WTC11 (cell line): ENCODE measurements around the gene THAP2. TPM values are rescaled to one million over a fixed set of nuclear protein-coding genes. Genes with fewer than 3 reads are reported as not detected.

ENCODE experiments used
- ATAC-seq: fragments of 200-7000 bp; cut with Tn5 transposase; 2 replicates; pipeline ENCODE4 v1.10.0; 2021; ENCODE audit warnings: mild to moderate bottlenecking, moderate library complexity
- CTCF ChIA-PET: fragments of 300-600 bp; sonication (Branson Sonifier 250); formaldehyde crosslinking; loops from one replicate; lab custom pipeline; 2021; ENCODE audit warnings: antibody characterized with exemption; lab: Charles Lee
- POLR2A ChIA-PET: fragments of 350-600 bp; sonication (Branson Sonifier 250); formaldehyde crosslinking; loops from one replicate; lab custom pipeline; 2021; ENCODE audit warnings: antibody characterized with exemption; lab: Charles Lee
- DNase-seq: peaks from one replicate; pipeline ENCODE4 v3.0.0; 2021; ENCODE audit warnings: low spot score
- H3K27ac Mint-ChIP-seq: 2 replicates; pipeline ENCODE4 v1.8.0; 2021; ENCODE audit warnings: mixed read lengths
- H3K27me3 Mint-ChIP-seq: 2 replicates; pipeline ENCODE4 v1.8.0; 2021; ENCODE audit warnings: low read depth, mild to moderate bottlenecking, moderate library complexity, mixed read lengths
- H3K36me3 Mint-ChIP-seq: 2 replicates; pipeline ENCODE4 v1.8.0; 2021; ENCODE audit warnings: mixed read lengths
- H3K4me1 Mint-ChIP-seq: 2 replicates; pipeline ENCODE4 v1.8.0; 2022; ENCODE audit warnings: mixed read lengths
- H3K4me3 Mint-ChIP-seq: 2 replicates; pipeline ENCODE4 v1.8.0; 2021; ENCODE audit warnings: mild to moderate bottlenecking, moderate library complexity, mixed read lengths
- H3K9me3 Mint-ChIP-seq: 2 replicates; pipeline ENCODE4 v1.8.0; 2021; ENCODE audit warnings: mixed read lengths
- CBFB ChIP-seq: sonication (generic); formaldehyde crosslinking; IDR thresholded peaks from 2 replicates; pipeline ENCODE4 v1.8.1; 2022; ENCODE audit warnings: mild to moderate bottlenecking, low read depth, missing genetic modification reagents
- CREM ChIP-seq: sonication (generic); formaldehyde crosslinking; IDR thresholded peaks from 2 replicates; pipeline ENCODE4 v1.8.1; 2022; ENCODE audit warnings: mild to moderate bottlenecking, missing genetic modification reagents, moderate library complexity
- EMX1 ChIP-seq: fragments of 250-450 bp; sonication (Bioruptor Pico); IDR thresholded peaks from 2 replicates; pipeline ENCODE4 v1.8.0; 2021; ENCODE audit warnings: mild to moderate bottlenecking
- FOXJ3 ChIP-seq: sonication (generic); formaldehyde crosslinking; IDR thresholded peaks from 2 replicates; pipeline ENCODE4 v1.9.0; 2021; ENCODE audit warnings: missing genetic modification reagents, mild to moderate bottlenecking, borderline replicate concordance
- FOXP1 ChIP-seq: sonication (generic); formaldehyde crosslinking; IDR thresholded peaks from 2 replicates; pipeline ENCODE4 v1.8.0; 2022; ENCODE audit warnings: missing genetic modification reagents, mild to moderate bottlenecking, moderate library complexity, borderline replicate concordance
- GTF2I ChIP-seq: fragments of 250-450 bp; sonication (Bioruptor Pico); conservative IDR thresholded peaks from 2 replicates; pipeline ENCODE4 v1.4.0; 2021; ENCODE audit warnings: mild to moderate bottlenecking
- NFATC4 ChIP-seq: fragments of 250-450 bp; sonication (Bioruptor Pico); IDR thresholded peaks from 2 replicates; pipeline ENCODE4 v1.9.0; 2021; ENCODE audit warnings: mild to moderate bottlenecking
- NR1H2 ChIP-seq: sonication (generic); formaldehyde crosslinking; IDR thresholded peaks from 2 replicates; pipeline ENCODE4 v1.9.0; 2021; ENCODE audit warnings: mild to moderate bottlenecking, moderate library complexity, missing genetic modification reagents
- OVOL2 ChIP-seq: fragments of 250-450 bp; sonication (Bioruptor Pico); IDR thresholded peaks from 2 replicates; pipeline ENCODE4 v1.9.0; 2021; ENCODE audit warnings: mild to moderate bottlenecking, borderline replicate concordance
- PRRX2 ChIP-seq: fragments of 250-450 bp; sonication (Bioruptor Pico); IDR thresholded peaks from 2 replicates; pipeline ENCODE4 v1.8.0; 2021; ENCODE audit warnings: mild to moderate bottlenecking
- RORB ChIP-seq: fragments of 250-450 bp; sonication (Bioruptor Pico); IDR thresholded peaks from 2 replicates; pipeline ENCODE4 v1.9.0; 2021; ENCODE audit warnings: mild to moderate bottlenecking
- SOX15 ChIP-seq: fragments of 250-450 bp; sonication (Bioruptor Pico); IDR thresholded peaks from 2 replicates; pipeline ENCODE4 v1.9.0; 2021; ENCODE audit warnings: mild to moderate bottlenecking
- TP53 ChIP-seq: sonication (generic); formaldehyde crosslinking; IDR thresholded peaks from 2 replicates; pipeline ENCODE4 v1.8.1; 2023; ENCODE audit warnings: mild to moderate bottlenecking, missing genetic modification reagents
- ZNF219 ChIP-seq: sonication (generic); formaldehyde crosslinking; IDR thresholded peaks from 2 replicates; pipeline ENCODE4 v1.8.0; 2023; ENCODE audit warnings: missing genetic modification reagents, mild to moderate bottlenecking, borderline replicate concordance
- ZNF396 ChIP-seq: fragments of 250-450 bp; sonication (Bioruptor Pico); IDR thresholded peaks from 2 replicates; pipeline ENCODE4 v1.8.0; 2021; ENCODE audit warnings: mild to moderate bottlenecking, moderate library complexity, borderline replicate concordance
- ZNF671 ChIP-seq: fragments of 250-450 bp; sonication (Bioruptor Pico); IDR thresholded peaks from 2 replicates; pipeline ENCODE4 v1.8.0; 2021; ENCODE audit warnings: mild to moderate bottlenecking
- total RNA-seq: library from RNA; stranded (reverse); gene quantifications from 3 replicates; pipeline ENCODE4 v1.2.3, GENCODE V29; 2021
- TF ChIP-seq, protein P1 (sequence below): fragments of 250-450 bp; sonication (Bioruptor Pico); conservative IDR thresholded peaks from 2 replicates; pipeline ENCODE4 v1.9.0; 2021; ENCODE audit warnings: mild to moderate bottlenecking
- TF ChIP-seq, protein P2 (sequence below): fragments of 200-600 bp; IDR thresholded peaks from 2 replicates; pipeline ENCODE4 v1.8.0; 2022; ENCODE audit warnings: antibody characterized with exemption
- TF ChIP-seq, protein P3 (sequence below): sonication (generic); formaldehyde crosslinking; IDR thresholded peaks from 2 replicates; pipeline ENCODE4 v1.8.1; 2022; ENCODE audit warnings: low read depth, missing genetic modification reagents, borderline replicate concordance
- TF ChIP-seq, protein P4 (sequence below): sonication (generic); formaldehyde crosslinking; IDR thresholded peaks from 2 replicates; pipeline ENCODE4 v1.8.1; 2022; ENCODE audit warnings: mild to moderate bottlenecking, missing genetic modification reagents, moderate library complexity, borderline replicate concordance
- TF ChIP-seq, protein P5 (sequence below): fragments of 250-450 bp; sonication (Bioruptor Pico); IDR thresholded peaks from 2 replicates; pipeline ENCODE4 v1.8.0; 2021; ENCODE audit warnings: mild to moderate bottlenecking
- TF ChIP-seq, protein P6 (sequence below): sonication (generic); formaldehyde crosslinking; IDR thresholded peaks from 2 replicates; pipeline ENCODE4 v1.8.0; 2022; ENCODE audit warnings: mild to moderate bottlenecking, missing genetic modification reagents

Gene THAP2
- total RNA-seq, 1 experiment from 2014 or later = 6.4 TPM

DNA sequence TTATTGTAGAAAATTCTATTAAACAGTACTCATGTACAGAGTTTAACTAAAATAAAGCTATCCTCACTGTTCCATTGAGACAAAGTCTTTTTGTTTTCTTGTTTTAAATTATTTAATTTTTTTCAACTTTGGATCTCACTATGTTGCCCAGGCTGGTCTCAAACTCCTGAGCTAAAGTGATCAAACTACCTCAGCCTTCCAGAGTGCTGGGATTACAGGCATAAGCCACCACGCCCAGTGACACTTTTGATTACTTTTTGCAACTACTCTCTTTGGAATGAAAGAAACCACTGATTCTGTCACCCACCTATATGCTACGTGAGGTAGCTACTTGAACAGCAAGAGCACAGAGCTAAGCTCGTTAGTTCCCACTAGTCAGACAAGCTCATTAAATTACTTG is 17.6 kb upstream of the THAP2 start (continued):
- TF ChIP-seq, protein P1, sequence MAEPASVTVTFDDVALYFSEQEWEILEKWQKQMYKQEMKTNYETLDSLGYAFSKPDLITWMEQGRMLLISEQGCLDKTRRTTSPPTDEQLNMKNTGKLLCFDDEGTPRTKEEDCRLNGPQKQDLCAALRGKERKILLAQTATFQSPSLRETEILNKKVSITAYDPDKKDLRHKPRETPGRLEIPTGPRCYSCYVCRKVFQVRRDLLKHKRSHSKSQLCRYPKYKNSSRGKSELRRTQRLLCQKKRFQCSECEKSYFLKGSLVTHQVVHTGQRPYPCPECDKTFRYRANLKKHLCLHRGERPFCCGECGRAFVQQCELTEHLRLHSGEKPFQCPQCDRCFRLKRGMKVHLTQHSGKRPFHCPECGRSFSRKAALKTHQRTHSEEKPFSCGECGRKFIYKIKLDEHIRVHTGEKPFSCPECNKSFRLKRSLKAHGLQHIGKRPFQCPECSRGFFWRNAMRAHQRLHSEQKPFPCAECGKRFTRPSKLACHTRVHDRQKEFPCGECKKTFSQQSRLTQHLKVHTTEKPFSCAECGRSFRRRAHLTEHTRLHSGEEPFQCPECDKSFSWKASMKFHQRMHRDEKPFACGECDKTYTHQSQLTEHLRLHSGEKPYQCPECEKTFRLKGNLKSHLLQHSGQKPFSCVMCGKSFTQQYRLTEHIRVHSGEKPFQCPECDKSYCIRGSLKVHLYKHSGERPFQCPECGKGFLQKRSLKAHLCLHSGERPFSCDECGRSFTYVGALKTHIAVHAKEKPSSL (CRISPR knock-in tag) = no peak
- TF ChIP-seq EMX1 (CRISPR knock-in tag) (no peak), ZNF396 (CRISPR knock-in tag) (no peak), FOXP1 (CRISPR knock-in tag) (no peak), NR1H2 (CRISPR knock-in tag) (no peak), GTF2I (CRISPR knock-in tag) (no peak), ZNF219 (CRISPR knock-in tag) (no peak)
- TF ChIP-seq, protein P2, sequence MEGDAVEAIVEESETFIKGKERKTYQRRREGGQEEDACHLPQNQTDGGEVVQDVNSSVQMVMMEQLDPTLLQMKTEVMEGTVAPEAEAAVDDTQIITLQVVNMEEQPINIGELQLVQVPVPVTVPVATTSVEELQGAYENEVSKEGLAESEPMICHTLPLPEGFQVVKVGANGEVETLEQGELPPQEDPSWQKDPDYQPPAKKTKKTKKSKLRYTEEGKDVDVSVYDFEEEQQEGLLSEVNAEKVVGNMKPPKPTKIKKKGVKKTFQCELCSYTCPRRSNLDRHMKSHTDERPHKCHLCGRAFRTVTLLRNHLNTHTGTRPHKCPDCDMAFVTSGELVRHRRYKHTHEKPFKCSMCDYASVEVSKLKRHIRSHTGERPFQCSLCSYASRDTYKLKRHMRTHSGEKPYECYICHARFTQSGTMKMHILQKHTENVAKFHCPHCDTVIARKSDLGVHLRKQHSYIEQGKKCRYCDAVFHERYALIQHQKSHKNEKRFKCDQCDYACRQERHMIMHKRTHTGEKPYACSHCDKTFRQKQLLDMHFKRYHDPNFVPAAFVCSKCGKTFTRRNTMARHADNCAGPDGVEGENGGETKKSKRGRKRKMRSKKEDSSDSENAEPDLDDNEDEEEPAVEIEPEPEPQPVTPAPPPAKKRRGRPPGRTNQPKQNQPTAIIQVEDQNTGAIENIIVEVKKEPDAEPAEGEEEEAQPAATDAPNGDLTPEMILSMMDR = no peak

DNA sequence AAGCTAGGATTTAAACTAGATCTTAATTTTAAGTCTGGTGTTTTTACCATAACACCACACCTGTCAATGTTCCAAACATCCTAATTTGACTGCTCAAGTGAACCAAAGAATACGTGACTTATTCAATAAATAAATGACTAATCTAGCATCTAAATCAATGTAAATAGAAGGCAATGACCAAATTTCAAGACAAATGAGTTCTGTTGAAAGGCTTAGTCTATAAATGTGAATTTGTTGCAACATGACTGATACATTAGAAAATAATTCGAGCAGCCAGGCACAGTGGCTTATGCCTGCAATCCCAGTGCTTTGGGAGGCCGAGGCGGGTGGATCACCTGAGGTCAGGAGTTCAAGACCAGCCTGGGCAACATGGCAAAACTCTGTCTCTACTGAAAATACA is 15.6 kb upstream of the THAP2 start:
- H3K9me3 Mint-ChIP-seq = no peaks in the 10 kb centered on the region
- H3K4me1 Mint-ChIP-seq = no peaks in the 10 kb centered on the region
- DNase-seq (no peak), ATAC-seq (no peak)
- POLR2A ChIA-PET = no interaction called here
- H3K4me3 Mint-ChIP-seq = no peak overlapping the region
- H3K36me3 Mint-ChIP-seq = peaks cover 31% of the 10 kb centered on the region
- TF ChIP-seq, protein P3, sequence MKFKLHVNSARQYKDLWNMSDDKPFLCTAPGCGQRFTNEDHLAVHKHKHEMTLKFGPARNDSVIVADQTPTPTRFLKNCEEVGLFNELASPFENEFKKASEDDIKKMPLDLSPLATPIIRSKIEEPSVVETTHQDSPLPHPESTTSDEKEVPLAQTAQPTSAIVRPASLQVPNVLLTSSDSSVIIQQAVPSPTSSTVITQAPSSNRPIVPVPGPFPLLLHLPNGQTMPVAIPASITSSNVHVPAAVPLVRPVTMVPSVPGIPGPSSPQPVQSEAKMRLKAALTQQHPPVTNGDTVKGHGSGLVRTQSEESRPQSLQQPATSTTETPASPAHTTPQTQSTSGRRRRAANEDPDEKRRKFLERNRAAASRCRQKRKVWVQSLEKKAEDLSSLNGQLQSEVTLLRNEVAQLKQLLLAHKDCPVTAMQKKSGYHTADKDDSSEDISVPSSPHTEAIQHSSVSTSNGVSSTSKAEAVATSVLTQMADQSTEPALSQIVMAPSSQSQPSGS (CRISPR knock-in tag) = no peak
- TF ChIP-seq CBFB (CRISPR knock-in tag) (no peak), RORB (CRISPR knock-in tag) (no peak), NFATC4 (CRISPR knock-in tag) (no peak), TP53 (no peak), ZNF671 (CRISPR knock-in tag) (no peak), FOXJ3 (CRISPR knock-in tag) (no peak), OVOL2 (no peak), SOX15 (no peak), CREM (CRISPR knock-in tag) (no peak), NR1H2 (CRISPR knock-in tag) (no peak), PRRX2 (no peak)
- TF ChIP-seq, protein P4, sequence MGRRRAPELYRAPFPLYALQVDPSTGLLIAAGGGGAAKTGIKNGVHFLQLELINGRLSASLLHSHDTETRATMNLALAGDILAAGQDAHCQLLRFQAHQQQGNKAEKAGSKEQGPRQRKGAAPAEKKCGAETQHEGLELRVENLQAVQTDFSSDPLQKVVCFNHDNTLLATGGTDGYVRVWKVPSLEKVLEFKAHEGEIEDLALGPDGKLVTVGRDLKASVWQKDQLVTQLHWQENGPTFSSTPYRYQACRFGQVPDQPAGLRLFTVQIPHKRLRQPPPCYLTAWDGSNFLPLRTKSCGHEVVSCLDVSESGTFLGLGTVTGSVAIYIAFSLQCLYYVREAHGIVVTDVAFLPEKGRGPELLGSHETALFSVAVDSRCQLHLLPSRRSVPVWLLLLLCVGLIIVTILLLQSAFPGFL (CRISPR knock-in tag) = no peak
- TF ChIP-seq, protein P5, sequence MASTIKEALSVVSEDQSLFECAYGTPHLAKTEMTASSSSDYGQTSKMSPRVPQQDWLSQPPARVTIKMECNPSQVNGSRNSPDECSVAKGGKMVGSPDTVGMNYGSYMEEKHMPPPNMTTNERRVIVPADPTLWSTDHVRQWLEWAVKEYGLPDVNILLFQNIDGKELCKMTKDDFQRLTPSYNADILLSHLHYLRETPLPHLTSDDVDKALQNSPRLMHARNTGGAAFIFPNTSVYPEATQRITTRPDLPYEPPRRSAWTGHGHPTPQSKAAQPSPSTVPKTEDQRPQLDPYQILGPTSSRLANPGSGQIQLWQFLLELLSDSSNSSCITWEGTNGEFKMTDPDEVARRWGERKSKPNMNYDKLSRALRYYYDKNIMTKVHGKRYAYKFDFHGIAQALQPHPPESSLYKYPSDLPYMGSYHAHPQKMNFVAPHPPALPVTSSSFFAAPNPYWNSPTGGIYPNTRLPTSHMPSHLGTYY (CRISPR knock-in tag) = no peak
- TF ChIP-seq, protein P6, sequence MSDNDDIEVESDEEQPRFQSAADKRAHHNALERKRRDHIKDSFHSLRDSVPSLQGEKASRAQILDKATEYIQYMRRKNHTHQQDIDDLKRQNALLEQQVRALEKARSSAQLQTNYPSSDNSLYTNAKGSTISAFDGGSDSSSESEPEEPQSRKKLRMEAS (CRISPR knock-in tag) = no peak
- CTCF ChIA-PET = interaction anchor here (0.7 to 0.8 kb wide), 2 partner anchors 92 to 98 kb away, joined by 3 read pairs; no protein-coding TSS in a partner anchor
- H3K27me3 Mint-ChIP-seq = no peaks in the 10 kb centered on the region
- H3K27ac Mint-ChIP-seq = no peak overlapping the region
